ENCODE measurements around the gene CFAP74.

Gene CFAP74

DNA sequence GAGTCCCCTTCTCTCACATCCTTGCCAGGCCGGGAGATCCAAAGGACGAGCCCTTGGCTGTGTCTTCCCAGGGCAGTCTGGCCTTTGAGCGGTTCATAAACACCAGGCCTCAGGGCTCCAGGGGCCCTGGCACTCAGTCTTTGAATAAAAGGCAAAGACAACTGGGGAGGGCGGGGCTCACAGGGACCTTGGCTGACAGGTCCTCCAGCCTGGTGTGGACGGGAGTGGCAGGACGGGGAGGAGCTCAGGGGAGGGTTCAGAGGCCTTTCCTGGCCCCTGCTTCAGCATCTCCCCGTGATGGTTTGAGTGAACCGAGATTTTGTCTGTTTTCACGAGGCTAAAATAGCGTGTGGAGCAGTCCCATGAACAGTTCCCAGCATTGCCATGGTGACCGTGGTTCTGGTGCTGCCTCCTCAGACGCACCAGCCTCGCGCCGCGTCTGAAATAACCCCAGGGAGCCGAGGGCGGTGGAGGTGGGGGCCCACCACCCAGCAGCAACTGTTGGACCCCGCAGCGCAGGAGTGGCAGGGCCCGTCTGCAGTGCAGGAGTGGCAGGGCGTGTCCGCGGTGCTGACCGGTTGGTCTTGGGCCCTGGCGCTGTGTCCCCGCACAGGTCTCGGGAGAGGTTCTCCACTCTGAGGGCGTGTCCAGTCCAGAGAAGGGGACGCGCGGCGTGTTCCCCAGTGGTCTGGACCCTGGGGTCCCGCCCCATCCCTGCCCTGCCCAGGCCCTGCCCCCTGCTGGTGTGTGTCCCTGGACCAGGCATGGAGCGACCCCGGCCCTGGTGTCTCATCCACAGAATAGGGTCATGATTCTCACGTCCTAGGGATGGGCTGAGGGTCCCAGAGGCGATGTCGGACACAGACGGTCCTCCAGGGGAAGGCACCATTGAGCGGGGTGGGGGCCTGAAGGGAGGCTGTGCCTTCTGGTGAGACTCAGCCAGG is 39.5 kb upstream of the CFAP74 start:
- no peak for DNase-seq

DNA sequence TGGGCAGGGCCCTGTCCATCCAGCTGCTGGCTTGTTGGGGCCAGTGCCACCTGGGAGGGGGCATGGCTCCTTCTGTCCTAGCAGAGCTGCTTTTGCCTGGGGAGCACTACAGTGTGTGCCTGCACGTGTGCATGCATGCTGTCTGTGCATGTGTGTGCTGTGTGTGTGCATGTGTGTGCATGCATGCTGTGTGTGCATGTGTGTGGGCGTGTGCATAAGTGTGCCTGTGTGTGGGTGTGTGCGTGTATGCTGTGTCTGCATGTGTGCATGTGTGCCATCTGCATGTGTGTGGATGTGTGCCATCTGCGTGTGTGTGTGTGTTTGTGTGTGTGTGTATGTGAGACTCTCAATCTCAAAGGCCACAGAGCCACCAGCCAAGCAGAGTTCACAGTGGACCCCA is 38.3 kb upstream of the CFAP74 start:
- DNase-seq = no peak

DNA sequence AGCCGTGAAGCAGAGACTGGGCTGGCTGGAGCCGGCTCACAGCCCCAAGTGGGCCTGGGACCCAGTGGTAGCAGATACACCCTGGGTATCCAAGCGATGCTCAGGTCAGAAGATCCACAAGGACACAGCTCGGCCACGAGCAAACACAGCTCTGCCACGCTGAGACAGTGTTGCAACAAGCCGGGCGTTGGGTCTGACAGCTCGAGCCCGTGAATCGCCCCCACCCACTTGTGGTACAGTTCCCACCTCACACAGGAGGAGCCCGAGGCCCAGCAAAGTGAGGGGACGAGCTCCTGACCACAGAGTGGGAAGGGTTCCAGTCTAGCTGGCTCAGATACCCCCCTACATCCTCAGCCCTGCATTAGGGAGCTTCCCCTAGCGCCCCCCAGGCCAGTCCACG is 37.7 kb upstream of the CFAP74 start:
- no peak for DNase-seq

DNA sequence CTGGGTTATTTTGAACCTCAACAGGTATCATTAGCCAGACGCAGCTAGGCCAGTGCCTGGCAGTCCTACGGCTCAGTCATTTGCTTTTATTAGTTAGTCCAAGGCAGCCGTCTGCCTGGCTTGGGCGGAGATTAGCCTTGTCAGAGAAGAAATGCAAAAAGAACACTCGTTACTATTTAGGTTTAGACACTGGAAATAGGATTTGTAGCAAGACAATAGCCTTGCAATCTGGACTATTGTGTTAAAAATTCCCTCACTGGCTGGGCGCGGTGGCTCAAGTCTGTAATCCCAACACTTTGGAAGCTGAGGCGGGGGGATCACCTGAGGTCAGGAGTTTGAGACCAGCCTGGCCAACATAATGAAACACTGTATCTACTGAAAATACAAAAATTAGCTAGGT is 35.7 kb upstream of the CFAP74 start:
- no peak for DNase-seq

DNA sequence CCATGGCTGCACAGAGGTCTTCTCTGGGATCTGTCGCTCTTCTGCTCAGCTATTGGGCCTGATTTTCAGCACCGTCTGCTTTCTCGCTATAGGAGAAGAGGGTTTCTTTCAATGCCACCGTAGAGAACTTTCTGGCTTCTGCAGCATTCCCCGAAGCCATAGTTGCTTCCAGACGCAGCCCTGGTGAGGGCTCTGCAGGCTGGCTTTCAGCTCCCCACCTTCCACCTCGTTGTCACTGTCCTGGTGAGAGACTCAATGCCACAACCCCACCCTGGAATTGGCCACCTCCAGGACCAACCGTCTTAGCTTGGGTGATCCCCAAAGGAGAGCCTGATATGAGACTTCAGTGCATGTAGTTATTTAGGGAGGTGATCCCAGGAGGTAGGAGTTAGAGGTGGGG is 34.6 kb upstream of the CFAP74 start:
- no peak for DNase-seq

DNA sequence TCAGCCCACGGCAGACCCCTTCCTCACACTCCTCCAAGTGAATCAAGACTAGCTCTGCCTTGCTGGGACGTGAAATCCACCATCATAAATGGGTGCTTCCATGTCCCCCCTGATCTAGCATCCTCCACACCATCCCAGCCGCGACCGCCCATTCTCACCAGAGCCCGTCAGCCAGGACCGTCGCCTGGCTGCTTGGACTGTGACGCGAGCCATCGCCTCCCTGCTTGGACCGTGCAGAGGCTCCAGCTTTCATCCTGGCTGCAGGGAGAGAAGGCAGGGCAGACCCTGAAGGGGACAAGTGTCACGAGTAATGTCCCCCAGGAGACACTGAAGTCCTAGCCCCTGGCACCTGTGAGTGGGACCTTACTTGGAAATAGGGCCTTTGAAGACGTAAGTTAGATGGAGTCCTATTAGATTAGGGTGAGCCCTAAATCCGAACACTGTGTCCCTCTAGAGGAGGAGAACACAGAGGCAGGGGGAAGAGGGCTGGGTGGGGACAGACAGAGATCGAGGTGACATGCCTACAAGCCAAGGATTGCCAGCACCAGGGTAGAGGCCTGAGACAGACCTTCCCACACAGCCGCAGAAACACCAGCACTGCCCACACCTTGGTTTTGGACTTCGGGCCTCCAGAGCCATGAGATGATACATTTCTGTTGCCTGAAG is 33.9 kb upstream of the CFAP74 start:
- DNase-seq = no peak

DNA sequence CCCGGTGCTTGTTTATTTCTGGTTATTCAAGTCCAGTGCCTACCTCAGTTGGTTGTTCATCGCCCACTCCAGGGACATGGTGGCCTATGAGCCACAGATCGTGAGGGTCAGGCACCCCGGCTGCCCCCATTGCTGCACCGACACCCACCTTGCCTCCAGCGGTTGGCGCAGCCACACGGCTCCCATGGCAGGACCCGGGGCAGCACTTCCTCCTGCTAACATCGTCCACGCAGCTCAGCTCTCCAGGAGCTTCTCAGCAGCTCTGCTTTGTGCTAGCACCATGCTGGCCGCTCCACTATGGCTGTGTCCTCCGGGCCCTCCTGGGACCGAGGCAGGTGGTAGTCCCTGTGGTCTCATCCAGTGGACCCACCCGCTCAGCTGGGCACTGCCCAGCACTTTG is 32.7 kb upstream of the CFAP74 start:
- no peak for DNase-seq

DNA sequence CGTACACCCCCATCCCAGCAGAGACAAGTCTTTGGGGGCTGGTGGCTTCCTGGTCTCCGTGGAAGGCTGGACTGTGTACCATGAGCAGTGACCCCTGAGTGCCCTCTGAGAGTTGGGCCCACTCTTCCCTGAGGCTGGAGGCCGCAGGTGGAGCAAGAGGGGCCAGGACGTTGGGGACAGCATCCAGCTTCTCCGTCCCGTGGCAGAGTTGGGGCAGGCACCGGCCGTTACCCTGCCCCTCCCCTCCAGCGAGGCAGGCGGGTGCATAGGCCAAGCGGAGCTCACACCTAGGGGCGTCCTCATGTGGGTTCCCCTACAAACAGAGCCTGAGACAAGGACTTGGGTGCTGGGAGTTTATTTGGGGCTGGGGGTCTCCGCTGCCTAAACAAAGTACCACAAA is 29.6 kb upstream of the CFAP74 start:
- DNase-seq = no peak

DNA sequence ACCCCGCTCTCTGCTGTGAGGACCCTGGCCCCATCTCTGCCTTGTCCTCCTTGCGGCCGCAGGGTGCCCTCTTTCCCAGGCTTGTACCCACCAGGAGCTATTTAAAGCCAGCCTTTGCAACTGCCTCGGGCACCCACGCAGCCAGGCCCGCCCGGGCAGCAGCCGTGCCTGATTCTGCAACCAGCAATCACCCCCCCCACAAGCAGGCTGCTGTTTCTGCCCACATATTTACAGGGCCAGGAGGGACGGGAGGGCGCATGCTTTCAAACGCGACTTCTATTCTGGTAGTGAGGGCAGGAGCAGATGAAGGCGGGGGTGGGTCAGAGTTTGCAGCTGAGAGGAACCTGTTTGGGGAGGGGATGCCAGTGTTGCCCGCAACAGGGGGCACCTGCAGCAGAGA is 29.2 kb upstream of the CFAP74 start:
- no peak for DNase-seq

DNA sequence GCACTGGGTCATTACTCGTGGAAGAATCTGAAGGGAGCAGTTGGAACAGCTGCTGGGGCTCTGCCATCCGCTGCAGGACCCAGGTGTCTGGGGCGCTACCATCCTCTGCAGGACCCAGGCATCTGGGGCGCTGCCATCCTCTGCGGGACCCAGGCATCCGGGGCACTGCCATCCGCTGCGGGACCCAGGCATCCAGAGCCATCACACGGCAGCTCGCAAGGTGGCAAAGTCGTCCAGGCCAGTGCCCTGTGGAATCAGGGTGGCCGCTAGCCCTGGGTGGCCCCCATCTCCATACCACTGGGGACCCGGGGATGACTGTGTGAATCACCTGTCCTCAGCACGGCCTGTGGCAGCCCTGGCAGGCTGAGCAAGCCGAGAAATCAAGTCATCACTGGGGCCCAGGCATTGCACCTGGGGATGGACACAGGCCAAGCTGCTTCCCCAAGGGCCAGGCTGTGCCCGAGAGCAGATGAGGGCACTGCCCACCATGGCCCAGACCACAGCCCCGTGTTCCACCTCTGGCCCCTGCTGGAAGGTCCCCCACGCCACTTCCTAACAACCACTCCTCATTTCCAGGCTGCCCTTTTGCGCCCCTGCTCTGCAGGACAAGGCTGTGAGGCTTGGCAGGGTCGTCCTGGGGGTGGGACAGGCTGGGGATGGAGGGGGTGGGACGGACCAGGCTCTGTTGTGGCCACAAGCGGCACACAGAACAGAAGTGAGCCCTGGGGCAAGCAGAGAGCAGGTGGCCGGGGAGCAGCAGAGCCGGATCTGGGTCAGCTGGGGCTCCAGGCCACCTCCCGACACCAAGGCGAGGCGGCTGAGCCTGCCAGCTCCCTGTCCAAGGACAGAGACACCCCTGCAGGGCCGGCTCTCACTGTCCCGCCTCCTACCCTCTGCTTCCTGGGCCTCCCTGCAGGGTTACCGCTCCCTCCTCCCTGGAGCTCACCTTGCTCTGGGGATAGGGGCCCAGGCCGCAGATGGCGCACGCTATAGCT is 28.3 kb upstream of the CFAP74 start:
- DNase-seq = no peak

DNA sequence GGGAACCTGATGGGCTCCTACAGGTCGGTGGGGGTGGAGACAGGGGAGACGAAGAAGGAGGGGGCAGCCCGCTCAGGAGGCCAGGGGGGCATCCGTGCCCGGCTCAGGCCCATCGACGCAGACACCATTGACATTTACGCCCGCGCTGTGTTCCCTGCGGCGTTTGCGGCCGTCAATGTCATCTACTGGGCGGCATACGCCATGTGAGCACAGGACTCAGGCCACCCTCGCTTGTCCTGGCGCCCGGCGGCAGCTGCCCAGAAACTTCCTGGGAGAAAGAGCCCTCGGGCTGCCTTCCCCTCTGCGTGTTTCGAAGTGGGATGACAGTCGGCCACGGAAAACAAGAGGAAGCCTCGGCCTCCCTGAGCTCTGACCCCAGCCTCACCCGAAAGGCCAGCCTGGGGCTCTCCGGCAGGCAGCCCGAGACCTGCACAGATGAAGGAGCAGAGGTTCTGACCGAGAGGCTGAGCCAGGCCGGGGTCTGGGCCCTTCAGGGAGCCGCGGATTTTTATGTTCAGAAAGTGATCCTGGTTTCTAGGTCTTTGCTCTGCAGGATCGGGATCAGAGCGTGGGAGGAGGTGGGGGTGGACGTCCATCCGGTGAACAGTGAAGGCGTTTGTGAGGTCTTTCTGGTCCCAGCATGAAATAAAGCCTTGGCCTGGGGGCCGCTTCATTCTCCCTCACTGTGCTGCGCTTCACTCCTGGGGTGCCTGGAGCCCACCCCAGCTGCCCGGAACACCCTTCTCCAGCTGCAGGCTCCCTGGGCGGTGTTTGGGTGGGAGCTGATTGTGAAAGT is 26.7 kb upstream of the CFAP74 start:
- no peak for DNase-seq

DNA sequence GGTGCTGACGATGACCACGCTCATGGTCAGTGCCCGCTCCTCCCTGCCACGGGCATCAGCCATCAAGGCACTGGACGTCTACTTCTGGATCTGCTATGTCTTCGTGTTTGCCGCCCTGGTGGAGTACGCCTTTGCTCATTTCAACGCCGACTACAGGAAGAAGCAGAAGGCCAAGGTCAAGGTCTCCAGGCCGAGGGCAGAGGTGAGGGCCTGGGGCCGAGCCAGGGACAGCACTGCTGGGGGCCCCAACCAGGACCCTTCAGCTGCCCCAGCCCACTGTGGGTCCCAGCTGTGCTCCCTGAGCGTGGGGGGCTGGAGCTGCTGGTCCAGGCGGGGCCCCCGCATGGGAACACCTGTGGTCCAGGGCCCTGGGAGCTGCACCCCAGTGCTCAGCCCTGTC is 26.0 kb upstream of the CFAP74 start:
- DNase-seq = no peak

DNA sequence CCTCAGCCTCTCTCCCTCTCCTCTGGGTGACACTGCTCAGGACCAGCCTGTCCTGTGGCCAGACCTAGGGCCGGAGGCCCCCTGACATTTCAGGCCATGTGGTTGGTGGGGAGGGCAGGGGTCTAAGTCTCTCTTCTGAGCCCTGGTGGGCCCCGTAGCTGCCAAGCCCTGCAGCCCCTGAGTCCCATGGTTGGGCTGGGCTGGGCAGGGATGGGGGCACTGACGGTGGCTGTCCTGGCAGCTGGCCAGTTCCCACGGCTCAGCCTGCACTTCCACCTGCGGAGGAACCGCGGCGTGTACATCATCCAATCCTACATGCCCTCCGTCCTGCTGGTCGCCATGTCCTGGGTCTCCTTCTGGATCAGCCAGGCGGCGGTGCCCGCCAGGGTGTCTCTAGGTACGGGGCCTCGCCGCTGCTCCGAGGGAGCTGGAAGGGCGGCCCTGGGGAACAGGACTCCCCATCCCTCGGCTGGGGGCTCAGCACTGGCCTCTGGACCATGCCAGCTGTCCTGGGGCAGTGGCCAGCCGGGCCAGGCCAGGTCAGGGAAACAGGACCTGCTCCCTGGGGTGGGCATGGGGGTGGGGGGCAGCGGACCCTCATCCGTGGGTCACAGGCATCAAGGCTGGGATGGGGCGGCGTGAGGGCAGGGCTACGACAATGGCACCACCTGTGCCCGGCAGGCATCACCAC is 25.4 kb upstream of the CFAP74 start:
- DNase-seq = no peak

DNA sequence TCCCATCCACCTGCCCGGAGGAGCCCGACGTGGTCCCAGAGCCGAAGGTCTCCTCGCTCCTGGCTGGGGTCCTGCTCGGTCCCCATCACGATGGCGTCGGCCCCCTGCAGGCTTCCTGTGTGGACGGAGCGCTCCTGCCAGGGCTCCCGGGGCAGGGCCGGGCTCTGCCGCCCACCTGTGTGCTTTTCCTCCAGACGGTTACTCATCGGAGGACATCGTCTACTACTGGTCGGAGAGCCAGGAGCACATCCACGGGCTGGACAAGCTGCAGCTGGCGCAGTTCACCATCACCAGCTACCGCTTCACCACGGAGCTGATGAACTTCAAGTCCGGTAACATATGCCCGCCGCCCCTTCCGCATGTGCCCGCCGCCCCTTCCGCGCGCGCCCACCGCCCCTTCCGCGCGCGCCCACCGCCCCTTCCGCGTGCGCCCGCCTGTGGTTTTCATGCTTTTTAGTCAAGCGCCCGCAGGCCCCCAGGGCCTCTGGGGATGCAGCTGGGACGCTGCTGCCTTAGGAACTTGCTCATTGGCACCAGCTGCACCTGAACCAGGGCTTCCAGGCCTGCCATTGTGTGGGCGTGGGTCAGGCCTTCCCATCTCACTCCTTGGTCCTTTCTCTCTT is 24.5 kb upstream of the CFAP74 start:
- no peak for DNase-seq

DNA sequence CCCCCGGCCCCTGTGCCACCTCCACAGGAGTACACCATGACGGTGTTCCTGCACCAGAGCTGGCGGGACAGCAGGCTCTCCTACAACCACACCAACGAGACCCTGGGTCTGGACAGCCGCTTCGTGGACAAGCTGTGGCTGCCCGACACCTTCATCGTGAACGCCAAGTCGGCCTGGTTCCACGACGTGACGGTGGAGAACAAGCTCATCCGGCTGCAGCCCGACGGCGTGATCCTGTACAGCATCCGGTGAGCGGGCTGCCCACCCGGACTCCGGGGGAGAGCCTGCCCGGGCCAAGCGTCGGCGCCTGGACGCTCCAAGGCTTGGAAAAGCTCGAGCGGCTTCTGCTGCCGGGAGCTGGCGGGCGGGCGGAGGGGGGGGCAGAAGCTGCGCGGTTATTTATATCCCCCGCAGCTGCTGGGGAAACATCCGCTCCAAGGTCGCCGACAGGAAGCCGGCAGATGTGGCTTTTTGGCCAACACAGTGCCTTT is 21.9 kb upstream of the CFAP74 start:
- no peak for DNase-seq

DNA sequence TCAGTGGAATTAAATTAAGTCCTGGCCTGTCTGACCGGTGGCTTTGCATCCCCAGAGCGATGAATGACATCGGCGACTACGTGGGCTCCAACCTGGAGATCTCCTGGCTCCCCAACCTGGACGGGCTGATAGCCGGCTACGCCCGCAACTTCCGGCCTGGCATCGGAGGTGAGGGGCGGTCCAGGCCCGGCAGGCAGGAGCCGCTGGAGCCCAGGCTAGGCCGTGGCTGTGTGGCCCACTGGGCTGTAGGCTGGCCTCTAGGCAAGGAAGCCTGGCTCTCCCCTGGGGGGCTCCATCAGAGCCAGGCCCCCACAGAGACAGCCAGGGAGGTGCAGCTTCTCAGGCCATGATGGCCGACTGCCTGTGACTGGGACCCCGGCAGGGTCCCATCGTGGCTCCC is 21.3 kb upstream of the CFAP74 start:
- no peak for DNase-seq

DNA sequence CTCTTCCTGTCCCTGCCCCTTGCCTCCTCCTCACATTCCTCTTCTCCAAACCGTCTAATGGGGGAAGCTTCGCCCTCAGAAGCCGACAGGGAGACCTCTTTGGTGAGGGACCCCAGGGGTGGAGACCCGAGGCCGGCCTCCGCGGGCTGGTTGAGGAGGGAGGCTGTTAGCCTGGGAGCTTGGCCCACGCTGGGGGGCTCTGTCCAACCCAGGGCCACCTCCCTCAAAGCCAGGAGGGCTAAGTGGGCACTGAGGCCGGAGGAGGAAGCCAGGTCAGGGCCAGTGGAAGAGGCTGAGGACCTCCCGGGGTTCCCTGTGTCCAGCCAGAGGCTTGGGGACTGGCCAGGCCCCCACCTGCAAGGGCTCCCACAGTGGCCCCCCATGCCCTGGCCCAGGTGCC is 20.9 kb upstream of the CFAP74 start:
- no peak for DNase-seq

DNA sequence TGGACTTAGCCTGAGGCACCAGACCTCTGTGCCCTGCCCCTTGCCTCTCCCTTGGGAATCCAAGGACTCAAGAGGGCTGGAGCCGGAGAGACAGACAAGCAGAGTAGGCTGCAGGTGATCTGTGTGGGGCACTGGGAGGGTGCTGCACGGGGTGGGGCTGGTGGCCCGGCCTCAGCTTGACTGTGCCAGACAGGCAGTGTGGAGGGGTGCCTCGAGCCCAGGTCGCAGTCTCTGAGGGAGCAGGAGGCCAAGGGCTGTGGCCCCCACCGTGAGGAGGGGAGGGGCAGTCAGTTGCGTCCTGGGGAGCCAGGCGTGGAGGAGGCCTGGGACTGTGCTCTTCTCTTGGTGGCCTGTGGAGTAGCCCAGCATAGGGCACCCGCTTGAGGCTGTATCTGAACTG is 19.6 kb upstream of the CFAP74 start:
- no peak for DNase-seq

DNA sequence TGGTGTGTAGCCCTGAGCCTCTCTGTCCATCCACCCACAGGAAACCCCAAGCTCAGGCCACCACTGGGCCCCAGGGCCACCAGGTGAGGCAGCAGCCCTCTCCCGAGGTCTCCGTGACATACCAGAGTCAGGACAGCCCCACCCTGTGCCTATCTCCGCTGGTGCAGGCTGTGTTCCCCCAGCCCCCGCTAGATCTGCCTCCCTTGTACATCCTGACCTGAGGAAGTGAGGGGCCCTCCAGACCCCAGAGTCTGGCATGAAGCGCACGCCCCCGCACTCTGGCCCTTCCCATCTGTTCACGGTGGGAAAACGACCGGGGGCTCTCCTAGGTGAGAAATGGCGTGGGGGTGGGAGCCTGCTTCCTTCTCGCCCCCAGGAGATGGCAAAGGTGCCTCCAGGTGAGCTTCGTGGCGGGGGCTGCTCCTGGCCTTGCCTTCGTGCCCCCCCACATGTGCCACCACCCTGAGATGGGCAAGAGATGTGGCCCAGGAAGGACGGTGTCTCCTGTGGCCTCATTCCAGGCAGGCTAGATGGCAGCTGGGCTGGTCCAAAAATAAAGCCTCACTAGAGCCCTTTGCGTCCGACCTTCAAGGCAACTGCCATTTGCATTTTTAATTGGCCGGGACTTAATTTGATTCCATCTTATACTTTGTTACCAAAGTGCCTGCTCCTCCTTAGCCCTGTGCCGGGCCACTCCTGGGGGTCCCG is 18.6 kb upstream of the CFAP74 start:
- DNase-seq = no peak

DNA sequence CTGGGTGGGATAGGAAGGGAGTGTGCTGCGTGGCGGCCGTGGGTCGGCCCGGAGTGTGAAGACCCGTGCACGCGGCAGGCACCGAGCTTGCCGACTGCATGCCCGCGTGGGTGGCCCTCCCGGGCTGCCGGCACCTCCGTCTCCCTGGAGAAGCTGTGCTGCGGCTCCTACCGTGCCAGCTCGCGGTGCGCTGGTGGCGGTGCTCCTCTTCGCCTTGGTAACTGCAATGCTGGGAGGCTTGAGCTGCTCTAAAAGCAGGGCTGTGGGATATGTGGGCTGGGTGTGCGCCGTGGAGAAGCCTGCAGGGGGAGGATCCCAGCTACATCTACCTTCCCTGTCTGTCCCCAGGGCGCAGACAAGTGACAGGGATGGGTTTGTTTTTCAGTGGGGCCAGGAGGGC is 18.0 kb upstream of the CFAP74 start:
- DNase-seq = no peak

DNA sequence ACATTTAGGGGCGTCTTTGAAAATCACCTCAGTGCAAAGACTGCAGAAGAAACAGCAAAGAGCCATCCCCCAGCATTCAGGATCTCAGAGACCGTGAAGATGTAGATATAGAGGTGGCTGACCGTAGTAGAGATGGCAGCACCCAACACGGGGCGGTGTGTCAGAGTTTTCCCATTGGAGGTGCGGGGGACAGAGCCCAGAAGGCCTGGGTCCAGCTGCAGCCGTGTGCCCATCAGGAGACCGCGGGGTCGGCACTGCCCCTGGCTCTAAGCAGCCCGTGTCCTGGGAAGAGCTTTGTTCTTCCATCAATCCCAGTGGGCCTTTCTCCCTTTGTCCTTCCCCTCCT is 16.7 kb upstream of the CFAP74 start:
- DNase-seq = no peak
